Neural cell (in vitro differentiated cells): Measurements from ENCODE around the gene SCAP. TPM values are rescaled to one million over a fixed set of nuclear protein-coding genes. Genes with fewer than 3 reads are reported as not detected.

ENCODE experiments used
- H2AFZ ChIP-seq: fragments of 200-600, 300-800 bp; sonication (generic), shearing (Covaris generic); 2 replicates; pipeline ENCODE4 v1.6.0; 2014; ENCODE audit warnings: low read depth, mild to moderate bottlenecking, antibody characterized with exemption, low read length, moderate library complexity
- H3F3A ChIP-seq: fragments of 200-600 bp; shearing (Covaris generic); 2 replicates; pipeline ENCODE4 v1.6.1; 2016; ENCODE audit warnings: mild to moderate bottlenecking, moderate library complexity, mixed read lengths, antibody characterized with exemption, low read length; ENCODE audit not compliant: insufficient read depth, poor library complexity, severe bottlenecking
- H3K27ac ChIP-seq: fragments of 200-600, 300-800 bp; sonication (generic), shearing (Covaris generic); 2 replicates; pipeline ENCODE4 v1.5.1; 2014; ENCODE audit warnings: mild to moderate bottlenecking, low read length, moderate library complexity
- H3K27me3 ChIP-seq: fragments of 300-800, 200-600 bp; sonication (generic), shearing (Covaris generic); 2 replicates; pipeline ENCODE4 v1.6.0; 2014; ENCODE audit warnings: mild to moderate bottlenecking, low read depth, low read length, moderate library complexity; ENCODE audit not compliant: insufficient read depth
- H3K36me3 ChIP-seq: fragments of 300-800, 200-600 bp; sonication (generic), shearing (Covaris generic); 2 replicates; pipeline ENCODE4 v1.5.1; 2014; ENCODE audit warnings: mild to moderate bottlenecking, antibody characterized with exemption, low read length, moderate library complexity; ENCODE audit not compliant: insufficient read depth
- H3K4me2 ChIP-seq: fragments of 300-800, 200-600 bp; sonication (generic), shearing (Covaris generic); 2 replicates; pipeline ENCODE4 v1.6.0; 2014; ENCODE audit warnings: mild to moderate bottlenecking, low read length
- H3K4me3 ChIP-seq: fragments of 300-800, 200-600 bp; sonication (generic), shearing (Covaris generic); 2 replicates; pipeline ENCODE4 v1.5.1; 2014; ENCODE audit warnings: mild to moderate bottlenecking, low read length, moderate library complexity
- H3K79me2 ChIP-seq: fragments of 200-600 bp; shearing (Covaris generic); replicated peaks from 2 replicates; pipeline ENCODE4 v1.6.0; 2014; ENCODE audit warnings: mild to moderate bottlenecking, low read length, moderate library complexity; ENCODE audit not compliant: insufficient read depth
- H3K9ac ChIP-seq: fragments of 300-800, 200-600 bp; sonication (generic), shearing (Covaris generic); 2 replicates; pipeline ENCODE4 v1.6.1; 2016; ENCODE audit warnings: mild to moderate bottlenecking, low read length, mixed read lengths
- H3K9me2 ChIP-seq: fragments of 200-600 bp; shearing (Covaris generic); 2 replicates; pipeline ENCODE4 v1.6.1; 2016; ENCODE audit warnings: mild to moderate bottlenecking, low read length, mixed read lengths; ENCODE audit not compliant: insufficient read depth
- H3K9me3 ChIP-seq: fragments of 200-600, 300-800 bp; sonication (generic), shearing (Covaris generic); 2 replicates; pipeline ENCODE4 v1.6.1; 2016; ENCODE audit warnings: mild to moderate bottlenecking, mixed run types, low read length, moderate library complexity, mixed read lengths
- H4K20me1 ChIP-seq: fragments of 200-600 bp; shearing (Covaris generic); 2 replicates; pipeline ENCODE4 v1.6.1; 2016; ENCODE audit warnings: mild to moderate bottlenecking, mixed run types; ENCODE audit not compliant: insufficient read depth
- EP300 ChIP-seq: fragments of 450-650 bp; conservative IDR thresholded peaks from 2 replicates; pipeline ENCODE4 v1.6.1; 2014; ENCODE audit warnings: antibody characterized with exemption, mild to moderate bottlenecking, moderate library complexity; ENCODE audit not compliant: poor library complexity, severe bottlenecking
- EZH2 ChIP-seq: fragments of 200-600, 300-800 bp; shearing (Covaris generic), sonication (generic); IDR thresholded peaks from 2 replicates; pipeline ENCODE4 v1.6.1; 2014; ENCODE audit warnings: antibody characterized with exemption, low read length, borderline replicate concordance, mild to moderate bottlenecking; ENCODE audit not compliant: insufficient read depth, poor library complexity, severe bottlenecking
- MXI1 ChIP-seq: fragments of 450-650 bp; conservative IDR thresholded peaks from 2 replicates; pipeline ENCODE4 v1.6.1; 2014; ENCODE audit warnings: antibody characterized with exemption, mild to moderate bottlenecking; ENCODE audit not compliant: poor library complexity, severe bottlenecking
- POLR2AphosphoS5 ChIP-seq: IDR thresholded peaks from 2 replicates; pipeline ENCODE4 v1.6.1; 2012
- RAD21 ChIP-seq: fragments of 450-650 bp; conservative IDR thresholded peaks from 2 replicates; pipeline ENCODE4 v1.6.1; 2014; ENCODE audit warnings: antibody characterized with exemption, mild to moderate bottlenecking, moderate library complexity
- SMC3 ChIP-seq: fragments of 450-650 bp; conservative IDR thresholded peaks from 2 replicates; pipeline ENCODE4 v1.6.1; 2014; ENCODE audit warnings: antibody characterized with exemption, mild to moderate bottlenecking, moderate library complexity; ENCODE audit not compliant: poor library complexity
- TAF1 ChIP-seq: IDR thresholded peaks from 2 replicates; pipeline ENCODE4 v1.6.1; 2012; ENCODE audit warnings: low read depth
- polyA plus RNA-seq: library from polyadenylated mRNA; depleted of rRNA; stranded (reverse); fragments of >200 nt; gene quantifications from 2 replicates; pipeline ENCODE4 v1.2.3, GENCODE V29; 2014
- TF ChIP-seq, protein P1 (sequence below): IDR thresholded peaks from 2 replicates; pipeline ENCODE4 v1.6.1; 2012; ENCODE audit warnings: borderline replicate concordance
- TF ChIP-seq, protein P2 (sequence below): fragments of 450-650 bp; IDR thresholded peaks from 2 replicates; pipeline ENCODE4 v1.5.1; 2014; ENCODE audit warnings: antibody characterized with exemption, mild to moderate bottlenecking, moderate library complexity; ENCODE audit not compliant: poor library complexity, severe bottlenecking

Gene SCAP
- polyA plus RNA-seq, 1 donor from 2014 or later: 58.0 TPM

DNA sequence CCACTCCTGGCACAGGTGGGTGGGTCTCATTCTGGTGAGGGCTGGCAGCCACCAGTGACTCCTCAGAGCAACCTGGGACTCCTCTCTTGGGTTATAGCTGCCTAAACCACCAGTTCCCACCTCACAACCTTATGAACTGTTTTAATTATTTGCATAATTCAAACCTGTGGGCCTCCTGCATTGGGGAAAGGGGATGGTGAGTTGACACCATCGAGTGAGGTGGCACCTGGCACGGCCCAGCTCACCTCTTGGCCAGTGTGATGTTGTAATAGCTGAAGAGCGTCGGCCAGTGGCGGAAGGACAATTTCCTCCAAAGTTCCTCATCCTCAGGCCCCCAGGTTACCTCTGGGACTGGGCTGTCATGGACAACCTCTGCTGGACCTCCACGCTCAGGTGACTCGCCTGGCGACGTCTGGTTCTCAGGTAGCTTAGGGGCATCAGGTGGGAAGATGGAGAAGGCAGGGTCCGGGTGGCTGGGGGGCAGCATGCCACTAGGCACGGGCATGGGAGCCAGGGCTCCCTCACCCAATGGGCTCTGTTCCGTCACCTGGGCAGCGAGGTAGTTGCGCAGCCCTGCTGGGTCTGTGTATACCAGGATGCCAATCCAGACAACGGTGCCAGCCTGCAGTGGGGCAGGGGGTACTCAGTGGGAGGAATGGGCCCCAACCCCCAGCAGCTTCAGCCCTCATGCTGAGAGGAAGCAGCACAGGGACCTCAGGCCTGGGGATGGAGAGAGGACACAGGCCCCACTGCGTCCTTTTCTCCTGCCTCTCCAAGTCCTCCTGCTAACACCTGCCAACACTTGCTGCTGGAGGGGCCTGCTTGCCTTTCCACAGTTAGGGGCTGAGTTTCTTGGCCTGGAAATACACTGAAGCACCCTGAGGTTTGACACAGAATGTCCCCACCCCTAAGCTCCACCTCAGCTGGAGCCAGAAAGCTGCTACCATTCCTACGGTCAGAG lies 56.4 kb downstream of the SCAP start:
- Histone ChIP-seq H3K4me3 (no peak overlapping the region), H2AFZ (no peak overlapping the region), H3K9ac (no peak overlapping the region), H3K36me3 (no peaks in the 10 kb centered on the region), H3K27ac (no peak overlapping the region), H3F3A (no peaks in the 10 kb centered on the region), H3K9me2 (no peaks in the 10 kb centered on the region), H4K20me1 (no peaks in the 10 kb centered on the region), H3K79me2 (no peaks in the 10 kb centered on the region), H3K9me3 (no peaks in the 10 kb centered on the region), H3K4me2 (no peak overlapping the region), H3K27me3 (no peaks in the 10 kb centered on the region)
- TF ChIP-seq POLR2AphosphoS5 (no peak), SMC3 (no peak), EZH2 (no peak), MXI1 (no peak)

DNA sequence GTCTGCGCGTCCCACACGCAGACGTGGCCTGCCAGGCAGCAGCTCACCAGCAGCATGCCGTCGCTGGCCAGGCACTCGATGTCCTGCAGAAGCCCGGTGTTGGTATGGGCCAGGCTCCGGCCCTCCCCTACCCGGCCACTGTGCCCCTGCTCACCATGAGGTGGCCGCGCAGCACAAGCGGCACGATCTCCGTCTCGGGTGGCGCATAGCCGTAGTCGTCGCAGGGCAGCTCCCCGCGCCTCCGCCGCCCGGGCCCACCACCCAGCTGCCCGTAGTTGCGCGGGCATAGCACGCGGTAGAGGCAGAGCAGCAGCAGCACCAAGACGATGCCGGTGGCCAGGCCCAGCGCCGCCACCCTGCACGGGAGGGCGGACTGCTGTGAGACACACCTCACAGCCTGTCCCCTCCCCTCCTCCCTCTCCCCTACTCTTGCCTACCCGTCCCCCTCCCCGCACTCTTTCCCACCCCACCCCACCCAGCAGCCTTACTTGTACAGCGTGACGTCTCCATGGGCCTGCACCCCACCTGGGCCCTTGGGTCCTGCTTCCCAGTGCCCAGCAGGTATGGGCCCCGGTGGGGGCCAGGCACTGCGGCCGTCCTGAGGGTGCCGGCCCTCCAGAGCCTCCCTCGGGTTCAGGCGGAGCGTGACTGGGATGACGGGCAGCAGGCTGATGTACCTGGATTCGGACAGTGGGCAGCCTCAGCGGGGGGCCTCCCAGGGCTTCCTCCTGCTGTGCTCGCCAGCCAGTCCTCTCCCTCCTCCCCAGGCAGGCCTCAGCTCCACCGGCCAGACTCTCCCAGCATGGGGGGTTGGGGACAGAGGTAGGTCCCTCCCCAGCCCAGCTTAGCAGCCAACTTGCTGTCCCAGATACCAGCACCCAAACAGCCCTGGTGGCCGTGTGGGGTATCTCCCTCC lies 57.3 kb downstream of the SCAP start:
- H3K36me3 ChIP-seq: no peaks in the 10 kb centered on the region
- H4K20me1 ChIP-seq: no peaks in the 10 kb centered on the region
- no peak overlapping the region for H2AFZ ChIP-seq
- H3K79me2 ChIP-seq: no peaks in the 10 kb centered on the region
- H3F3A ChIP-seq: no peaks in the 10 kb centered on the region
- TF ChIP-seq EP300 (no peak), MXI1 (no peak), POLR2AphosphoS5 (no peak), SMC3 (no peak), TAF1 (no peak), RAD21 (no peak), EZH2 (no peak)
- TF ChIP-seq, protein P1, sequence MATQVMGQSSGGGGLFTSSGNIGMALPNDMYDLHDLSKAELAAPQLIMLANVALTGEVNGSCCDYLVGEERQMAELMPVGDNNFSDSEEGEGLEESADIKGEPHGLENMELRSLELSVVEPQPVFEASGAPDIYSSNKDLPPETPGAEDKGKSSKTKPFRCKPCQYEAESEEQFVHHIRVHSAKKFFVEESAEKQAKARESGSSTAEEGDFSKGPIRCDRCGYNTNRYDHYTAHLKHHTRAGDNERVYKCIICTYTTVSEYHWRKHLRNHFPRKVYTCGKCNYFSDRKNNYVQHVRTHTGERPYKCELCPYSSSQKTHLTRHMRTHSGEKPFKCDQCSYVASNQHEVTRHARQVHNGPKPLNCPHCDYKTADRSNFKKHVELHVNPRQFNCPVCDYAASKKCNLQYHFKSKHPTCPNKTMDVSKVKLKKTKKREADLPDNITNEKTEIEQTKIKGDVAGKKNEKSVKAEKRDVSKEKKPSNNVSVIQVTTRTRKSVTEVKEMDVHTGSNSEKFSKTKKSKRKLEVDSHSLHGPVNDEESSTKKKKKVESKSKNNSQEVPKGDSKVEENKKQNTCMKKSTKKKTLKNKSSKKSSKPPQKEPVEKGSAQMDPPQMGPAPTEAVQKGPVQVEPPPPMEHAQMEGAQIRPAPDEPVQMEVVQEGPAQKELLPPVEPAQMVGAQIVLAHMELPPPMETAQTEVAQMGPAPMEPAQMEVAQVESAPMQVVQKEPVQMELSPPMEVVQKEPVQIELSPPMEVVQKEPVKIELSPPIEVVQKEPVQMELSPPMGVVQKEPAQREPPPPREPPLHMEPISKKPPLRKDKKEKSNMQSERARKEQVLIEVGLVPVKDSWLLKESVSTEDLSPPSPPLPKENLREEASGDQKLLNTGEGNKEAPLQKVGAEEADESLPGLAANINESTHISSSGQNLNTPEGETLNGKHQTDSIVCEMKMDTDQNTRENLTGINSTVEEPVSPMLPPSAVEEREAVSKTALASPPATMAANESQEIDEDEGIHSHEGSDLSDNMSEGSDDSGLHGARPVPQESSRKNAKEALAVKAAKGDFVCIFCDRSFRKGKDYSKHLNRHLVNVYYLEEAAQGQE: no peak
- TF ChIP-seq, protein P2, sequence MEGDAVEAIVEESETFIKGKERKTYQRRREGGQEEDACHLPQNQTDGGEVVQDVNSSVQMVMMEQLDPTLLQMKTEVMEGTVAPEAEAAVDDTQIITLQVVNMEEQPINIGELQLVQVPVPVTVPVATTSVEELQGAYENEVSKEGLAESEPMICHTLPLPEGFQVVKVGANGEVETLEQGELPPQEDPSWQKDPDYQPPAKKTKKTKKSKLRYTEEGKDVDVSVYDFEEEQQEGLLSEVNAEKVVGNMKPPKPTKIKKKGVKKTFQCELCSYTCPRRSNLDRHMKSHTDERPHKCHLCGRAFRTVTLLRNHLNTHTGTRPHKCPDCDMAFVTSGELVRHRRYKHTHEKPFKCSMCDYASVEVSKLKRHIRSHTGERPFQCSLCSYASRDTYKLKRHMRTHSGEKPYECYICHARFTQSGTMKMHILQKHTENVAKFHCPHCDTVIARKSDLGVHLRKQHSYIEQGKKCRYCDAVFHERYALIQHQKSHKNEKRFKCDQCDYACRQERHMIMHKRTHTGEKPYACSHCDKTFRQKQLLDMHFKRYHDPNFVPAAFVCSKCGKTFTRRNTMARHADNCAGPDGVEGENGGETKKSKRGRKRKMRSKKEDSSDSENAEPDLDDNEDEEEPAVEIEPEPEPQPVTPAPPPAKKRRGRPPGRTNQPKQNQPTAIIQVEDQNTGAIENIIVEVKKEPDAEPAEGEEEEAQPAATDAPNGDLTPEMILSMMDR: no peak
- no peaks in the 10 kb centered on the region for H3K9me2 ChIP-seq
- no peak overlapping the region for H3K27ac ChIP-seq
- H3K27me3 ChIP-seq: no peaks in the 10 kb centered on the region
- no peak overlapping the region for H3K4me2 ChIP-seq
- H3K9ac ChIP-seq: no peak overlapping the region
- no peaks in the 10 kb centered on the region for H3K9me3 ChIP-seq
- H3K4me3 ChIP-seq: no peak overlapping the region
